GM12875 (cell line): Measurements from ENCODE around the gene TLE3.

Experiments
- H3K4me3 ChIP-seq: one replicate; pipeline ENCODE4 v1.5.1; 2011; ENCODE audit warnings: low read depth, low read length, control low read depth
- TF ChIP-seq, protein P1 (sequence below): IDR thresholded peaks from 2 replicates; pipeline ENCODE4 v1.5.1; 2011; ENCODE audit warnings: low read depth, mild to moderate bottlenecking, control low read depth, inconsistent platforms, low read length, moderate library complexity, borderline replicate concordance; ENCODE audit not compliant: insufficient read depth

Gene TLE3

GRCh38 chr15:70023064-70023768 lies 74.5 kb downstream of the TLE3 start:
- H3K4me3 ChIP-seq: no peak overlapping the region

DNA sequence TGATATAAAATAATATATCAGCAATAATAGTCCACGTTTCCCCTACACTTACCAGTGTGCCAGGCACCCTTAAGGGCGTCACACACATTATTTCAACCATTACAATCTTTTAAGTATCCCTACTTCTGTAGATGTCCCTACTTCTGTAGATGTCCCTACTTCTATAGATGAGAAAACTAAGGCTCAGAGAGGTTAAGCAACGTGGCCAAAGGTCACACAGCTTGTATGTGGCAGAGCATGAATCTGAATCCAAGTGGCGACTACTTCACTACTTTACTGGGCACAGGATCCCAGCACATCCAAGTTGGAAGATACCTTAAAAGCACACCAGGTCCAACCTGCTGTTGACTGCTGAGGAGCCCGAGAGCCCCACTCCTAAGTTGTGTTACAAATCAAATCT lies 77.5 kb downstream of the TLE3 start:
- TF ChIP-seq, protein P1, sequence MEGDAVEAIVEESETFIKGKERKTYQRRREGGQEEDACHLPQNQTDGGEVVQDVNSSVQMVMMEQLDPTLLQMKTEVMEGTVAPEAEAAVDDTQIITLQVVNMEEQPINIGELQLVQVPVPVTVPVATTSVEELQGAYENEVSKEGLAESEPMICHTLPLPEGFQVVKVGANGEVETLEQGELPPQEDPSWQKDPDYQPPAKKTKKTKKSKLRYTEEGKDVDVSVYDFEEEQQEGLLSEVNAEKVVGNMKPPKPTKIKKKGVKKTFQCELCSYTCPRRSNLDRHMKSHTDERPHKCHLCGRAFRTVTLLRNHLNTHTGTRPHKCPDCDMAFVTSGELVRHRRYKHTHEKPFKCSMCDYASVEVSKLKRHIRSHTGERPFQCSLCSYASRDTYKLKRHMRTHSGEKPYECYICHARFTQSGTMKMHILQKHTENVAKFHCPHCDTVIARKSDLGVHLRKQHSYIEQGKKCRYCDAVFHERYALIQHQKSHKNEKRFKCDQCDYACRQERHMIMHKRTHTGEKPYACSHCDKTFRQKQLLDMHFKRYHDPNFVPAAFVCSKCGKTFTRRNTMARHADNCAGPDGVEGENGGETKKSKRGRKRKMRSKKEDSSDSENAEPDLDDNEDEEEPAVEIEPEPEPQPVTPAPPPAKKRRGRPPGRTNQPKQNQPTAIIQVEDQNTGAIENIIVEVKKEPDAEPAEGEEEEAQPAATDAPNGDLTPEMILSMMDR: no peak
- no peak overlapping the region for H3K4me3 ChIP-seq

More at GRCh38 chr15:70023064-70023768, 74.5 kb downstream of the TLE3 start:
- TF ChIP-seq, protein P1: no peak

DNA sequence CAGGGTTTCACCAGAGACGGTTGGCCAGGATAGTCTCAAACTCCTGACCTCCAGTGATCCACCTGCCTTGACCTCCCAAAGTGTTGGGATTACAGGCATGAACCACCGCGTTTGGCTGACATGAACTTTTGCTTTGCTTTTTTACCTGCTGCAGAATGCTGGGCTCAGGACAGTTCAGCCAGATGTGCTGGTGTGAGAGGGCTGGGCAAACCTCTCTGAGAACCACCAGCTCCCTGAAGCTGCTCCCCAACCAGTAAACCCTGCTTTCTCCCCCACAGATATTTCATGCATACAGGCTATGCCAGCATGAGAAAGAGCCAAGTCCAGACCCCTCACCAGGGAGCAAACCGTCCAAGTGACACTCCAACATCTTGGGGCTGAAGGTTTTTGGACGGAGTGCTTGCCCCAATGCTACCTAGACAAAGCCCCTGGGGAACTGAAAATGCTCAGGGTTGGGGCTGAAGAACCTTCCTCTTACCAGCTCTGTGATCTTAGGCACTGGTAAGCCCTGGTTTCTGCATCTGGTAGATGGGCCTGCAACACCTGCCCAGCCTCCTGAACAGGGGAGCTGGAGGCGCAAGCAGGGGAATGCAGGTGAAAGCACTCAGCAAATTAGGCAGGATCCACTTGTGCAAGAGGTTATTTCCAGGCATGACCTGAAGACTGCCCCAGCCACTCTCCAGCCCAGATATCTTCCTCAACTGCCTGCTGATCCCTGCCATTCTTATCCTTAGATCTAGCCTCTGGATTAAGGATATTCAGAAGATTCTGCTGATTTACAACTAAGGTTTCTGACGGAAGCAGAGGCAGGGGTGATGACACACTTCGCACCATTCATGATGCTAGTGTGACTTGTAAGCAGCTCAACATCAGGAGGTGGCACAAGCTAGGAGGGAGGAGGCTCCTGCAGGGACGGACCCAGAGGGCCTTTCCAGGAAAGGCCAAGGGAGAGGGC lies 78.8 kb downstream of the TLE3 start:
- TF ChIP-seq, protein P1: no peak
- no peak overlapping the region for H3K4me3 ChIP-seq

DNA sequence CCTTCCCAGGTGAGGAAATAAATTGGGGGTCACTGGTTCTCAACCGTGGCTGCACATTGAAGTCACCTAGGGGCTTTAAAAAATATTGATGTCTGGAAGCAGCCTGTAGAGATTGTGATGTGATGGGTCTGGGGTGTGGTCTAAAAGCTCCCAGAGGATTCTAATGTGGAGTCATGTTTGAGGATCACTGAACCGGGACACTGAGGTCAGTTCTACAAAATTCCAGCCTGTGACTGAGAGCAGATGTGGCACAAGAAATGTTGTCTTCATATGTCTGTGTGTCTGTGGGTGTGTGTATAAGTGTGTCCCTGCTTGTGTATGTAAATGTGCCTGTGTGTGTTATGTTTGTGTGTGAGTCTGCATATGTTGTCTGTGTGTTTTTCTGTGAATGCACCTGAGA lies 79.9 kb downstream of the TLE3 start:
- H3K4me3 ChIP-seq: no peak overlapping the region
- TF ChIP-seq, protein P1: no peak

DNA sequence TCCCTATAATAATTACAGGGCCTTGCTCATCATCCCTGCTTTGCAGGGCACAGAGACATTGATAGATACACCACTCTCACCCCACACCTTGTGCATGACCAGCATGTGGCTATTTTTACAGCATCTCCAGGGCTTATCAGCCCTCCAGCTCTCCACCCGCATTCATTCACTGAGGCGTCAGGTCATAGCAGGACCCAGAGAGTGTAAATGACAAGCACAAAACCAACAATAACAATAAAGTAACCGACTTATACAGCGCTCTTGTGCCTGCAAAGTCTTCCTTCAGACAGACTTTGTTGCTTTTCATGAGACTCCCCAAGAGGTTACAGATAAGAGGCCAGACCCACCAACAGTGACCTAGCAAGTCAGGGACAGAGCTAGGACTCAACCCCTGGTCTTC lies 80.7 kb downstream of the TLE3 start:
- no peak overlapping the region for H3K4me3 ChIP-seq
- TF ChIP-seq, protein P1: no peak

GRCh38 chr15:70016511-70016994 lies 81.2 kb downstream of the TLE3 start:
- H3K4me3 ChIP-seq: peak overlapping the region; percentile 24
- TF ChIP-seq, protein P1: no peak
